HCT116 (cell line): ENCODE data around the gene XPO1. TPM values are rescaled to one million over a fixed set of nuclear protein-coding genes. Genes with fewer than 3 reads are reported as not detected.

Experiments used
- ATAC-seq: fragments of 200-7000 bp; cut with Tn5 transposase; 2 replicates; pipeline ENCODE4 v1.9.1; 2020; ENCODE audit warnings: mild to moderate bottlenecking, moderate library complexity
- BruUV-seq: library from RNA; stranded (reverse); fragments of 400-500 nt; replicated peaks from 2 replicates; lab custom pipeline; 2021; lab: Mats Ljungman, UMichigan
- CTCF ChIA-PET: fragments of 300-600 bp; sonication (Branson Sonifier 250); formaldehyde crosslinking; loops from one replicate; lab custom pipeline; 2021; ENCODE audit warnings: antibody characterized with exemption; lab: Charles Lee
- POLR2A ChIA-PET: fragments of 300-600, 350-600 bp; sonication (Branson Sonifier 250); formaldehyde crosslinking; loops from one replicate; lab custom pipeline; 2021; ENCODE audit warnings: antibody characterized with exemption; lab: Charles Lee
- RAD21 ChIA-PET, 2 experiments: fragments of 300-600 bp; sonication (Branson Sonifier 250); formaldehyde crosslinking; loops; one replicate each; lab custom pipeline; 2023; ENCODE audit warnings: low total read pairs in 2 of 2; ENCODE audit not compliant: uncharacterized antibody in 2 of 2, unreplicated experiment in 2 of 2, low non-redundant PET in 1 of 2; lab: Charles Lee
- DNase-seq: peaks from one replicate; pipeline ENCODE4 v3.0.0-alpha.2; 2010; ENCODE audit warnings: low read depth, low spot score
- H2AFZ ChIP-seq: fragments of 200-600 bp; shearing (Covaris generic), sonication (generic); 2 replicates; pipeline ENCODE4 v1.6.1; 2017; ENCODE audit warnings: low read depth, mixed run types, mixed read lengths, antibody characterized with exemption, low read length; ENCODE audit not compliant: poor library complexity, severe bottlenecking
- H3K27ac ChIP-seq: 2 replicates; pipeline ENCODE4 v1.5.1; 2012; ENCODE audit warnings: low read depth, low read length
- H3K27me3 ChIP-seq: fragments of 200-600 bp; sonication (generic); 2 replicates; pipeline ENCODE4 v1.6.1; 2016; ENCODE audit warnings: mixed run types, low read length, mixed read lengths; ENCODE audit not compliant: insufficient read depth
- H3K36me3 ChIP-seq, 2 experiments: fragments of 200-500 bp in 1 of 2; fragments of 200-600 bp in 1 of 2; sonication (Bioruptor generic) in 1 of 2; sonication (generic) in 1 of 2; 2 replicates each; pipeline versions ENCODE4 v1.5.1 to v1.6.1; 2014 to 2016; ENCODE audit warnings: low read length in 2 of 2, inconsistent platforms in 1 of 2, mixed read lengths in 1 of 2, mixed run types in 1 of 2; ENCODE audit not compliant: insufficient read depth in 2 of 2, control insufficient read depth in 1 of 2
- H3K4me1 ChIP-seq, 2 experiments: fragments of 200-600 bp in 1 of 2; sonication (generic) in 1 of 2; 2 replicates each; pipeline versions ENCODE4 v1.5.1 to v1.6.1; 2012 to 2017; ENCODE audit warnings: low read length in 2 of 2, inconsistent platforms in 1 of 2, mild to moderate bottlenecking in 1 of 2, mixed read lengths in 1 of 2, mixed run types in 1 of 2, moderate library complexity in 1 of 2; ENCODE audit not compliant: insufficient read depth in 2 of 2, control insufficient read depth in 1 of 2
- H3K4me2 ChIP-seq: fragments of 200-600 bp; sonication (generic); 2 replicates; pipeline ENCODE4 v1.6.1; 2017; ENCODE audit warnings: mixed run types, low read length, mixed read lengths
- H3K4me3 ChIP-seq, 2 experiments: fragments of 200-600 bp in 1 of 2; sonication (generic) in 1 of 2; replicated peaks in 1 of 2; 2 replicates each; pipeline ENCODE4 v1.5.1; 2011 to 2016; ENCODE audit warnings: low read length in 2 of 2, control low read depth in 1 of 2, low read depth in 1 of 2, mild to moderate bottlenecking in 1 of 2, mixed read lengths in 1 of 2, mixed run types in 1 of 2
- H3K79me2 ChIP-seq: fragments of 200-600 bp; sonication (generic); 2 replicates; pipeline ENCODE4 v1.6.1; 2017; ENCODE audit warnings: mild to moderate bottlenecking, mixed run types, low read length, moderate library complexity, mixed read lengths; ENCODE audit not compliant: insufficient read depth
- H3K9ac ChIP-seq: fragments of 200-600 bp; sonication (generic); 2 replicates; pipeline ENCODE4 v1.6.1; 2016; ENCODE audit warnings: low read length, mixed read lengths
- H3K9me2 ChIP-seq: fragments of 200-600 bp; sonication (generic), shearing (Covaris generic); 2 replicates; pipeline ENCODE4 v1.6.1; 2017; ENCODE audit warnings: mixed run types, mild to moderate bottlenecking, moderate library complexity; ENCODE audit not compliant: insufficient read depth
- H3K9me3 ChIP-seq, 2 experiments: fragments of 200-500 bp in 1 of 2; fragments of 200-600 bp in 1 of 2; sonication (Bioruptor generic) in 1 of 2; sonication (generic) in 1 of 2; 2 replicates each; pipeline ENCODE4 v1.6.1; 2014 to 2017; ENCODE audit warnings: low read length in 2 of 2, mixed read lengths in 2 of 2, inconsistent platforms in 1 of 2, low read depth in 1 of 2, mild to moderate bottlenecking in 1 of 2, mixed run types in 1 of 2, moderate library complexity in 1 of 2; ENCODE audit not compliant: control insufficient read depth in 1 of 2, insufficient read depth in 1 of 2
- H4K20me1 ChIP-seq: fragments of 200-600 bp; sonication (generic), shearing (Covaris generic); 2 replicates; pipeline ENCODE4 v1.6.1; 2017; ENCODE audit warnings: mixed run types, mild to moderate bottlenecking, moderate library complexity; ENCODE audit not compliant: insufficient read depth
- CEBPB ChIP-seq: IDR thresholded peaks from 2 replicates; pipeline ENCODE4 v1.6.1; 2012; ENCODE audit warnings: low read depth
- ELF1 ChIP-seq: IDR thresholded peaks from 2 replicates; pipeline ENCODE4 v1.6.1; 2012; ENCODE audit warnings: low read depth, borderline replicate concordance
- JUND ChIP-seq: IDR thresholded peaks from 2 replicates; pipeline ENCODE4 v1.6.1; 2012
- POLR2A ChIP-seq: IDR thresholded peaks from 2 replicates; pipeline ENCODE4 v1.7.0; 2011; ENCODE audit warnings: borderline replicate concordance; ENCODE audit not compliant: insufficient read depth, insufficient read length; ENCODE audit errors: extremely low read depth
- SP1 ChIP-seq: IDR thresholded peaks from 2 replicates; pipeline ENCODE4 v1.6.1; 2012; ENCODE audit warnings: low read depth
- SRF ChIP-seq: IDR thresholded peaks from 2 replicates; pipeline ENCODE4 v1.6.1; 2012; ENCODE audit warnings: low read depth
- YY1 ChIP-seq: IDR thresholded peaks from 2 replicates; pipeline ENCODE4 v1.6.1; 2011; ENCODE audit warnings: low read length, low read depth, moderate library complexity, mild to moderate bottlenecking; ENCODE audit not compliant: insufficient replicate concordance; ENCODE audit errors: extremely low read depth
- ZNF274 ChIP-seq: fragments of 200-500 bp; sonication (Bioruptor generic); IDR thresholded peaks from 2 replicates; pipeline ENCODE4 v1.6.1; 2014; ENCODE audit warnings: mild to moderate bottlenecking, low read depth, low read length, inconsistent platforms
- intact Hi-C: fragments of 100-400 bp; cut with micrococcal nuclease; formaldehyde crosslinking; loops from 2 replicates; pipeline ENCODE4 v1.10.0; 2022
- total RNA-seq: library from RNA; stranded (reverse); gene quantifications from one replicate; pipeline ENCODE4 v1.2.1, GENCODE V29; 2021; ENCODE audit not compliant: unreplicated experiment
- TF ChIP-seq, protein P1 (sequence below), 3 experiments: fragments of 200-600 bp in 1 of 3; sonication (generic) in 1 of 3; IDR thresholded peaks in 2 of 3; conservative IDR thresholded peaks in 1 of 3; 2 replicates each; pipeline ENCODE4 v1.5.1; 2012 to 2017; ENCODE audit warnings: low read depth in 2 of 3, low read length in 2 of 3, antibody characterized with exemption in 1 of 3, borderline replicate concordance in 1 of 3, control low read depth in 1 of 3, mild to moderate bottlenecking in 1 of 3, mixed read lengths in 1 of 3, mixed run types in 1 of 3, moderate library complexity in 1 of 3; ENCODE audit not compliant: insufficient read depth in 1 of 3
- TF ChIP-seq, protein P2 (sequence below): IDR thresholded peaks from 2 replicates; pipeline ENCODE4 v1.6.1; 2012
- TF ChIP-seq, protein P3 (sequence below): IDR thresholded peaks from 2 replicates; pipeline ENCODE4 v1.6.1; 2012; ENCODE audit warnings: low read depth

Gene XPO1
- total RNA-seq, 1 experiment from 2014 or later = 184 TPM

DNA sequence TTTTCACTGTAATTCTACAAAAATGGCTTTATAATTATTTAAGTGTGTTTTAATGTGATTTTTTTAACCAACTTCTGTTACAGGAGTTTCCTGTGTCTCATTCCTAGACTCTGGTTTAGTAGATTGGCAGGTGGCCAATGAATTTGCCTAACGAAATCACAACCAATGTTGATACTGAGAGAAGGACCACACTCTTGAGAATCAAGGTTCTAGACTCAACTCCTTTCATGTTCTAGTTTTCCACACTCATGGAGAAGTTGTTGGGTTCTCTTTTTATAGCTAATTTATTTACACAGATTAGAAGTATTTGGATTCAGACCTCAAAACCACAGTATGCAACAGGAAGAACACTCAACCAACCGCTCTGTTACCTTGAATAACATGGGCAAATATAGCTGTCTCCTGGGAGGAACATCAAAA lies 44.6 kb downstream of the XPO1 start (continued):
- TF ChIP-seq, protein P1, sequence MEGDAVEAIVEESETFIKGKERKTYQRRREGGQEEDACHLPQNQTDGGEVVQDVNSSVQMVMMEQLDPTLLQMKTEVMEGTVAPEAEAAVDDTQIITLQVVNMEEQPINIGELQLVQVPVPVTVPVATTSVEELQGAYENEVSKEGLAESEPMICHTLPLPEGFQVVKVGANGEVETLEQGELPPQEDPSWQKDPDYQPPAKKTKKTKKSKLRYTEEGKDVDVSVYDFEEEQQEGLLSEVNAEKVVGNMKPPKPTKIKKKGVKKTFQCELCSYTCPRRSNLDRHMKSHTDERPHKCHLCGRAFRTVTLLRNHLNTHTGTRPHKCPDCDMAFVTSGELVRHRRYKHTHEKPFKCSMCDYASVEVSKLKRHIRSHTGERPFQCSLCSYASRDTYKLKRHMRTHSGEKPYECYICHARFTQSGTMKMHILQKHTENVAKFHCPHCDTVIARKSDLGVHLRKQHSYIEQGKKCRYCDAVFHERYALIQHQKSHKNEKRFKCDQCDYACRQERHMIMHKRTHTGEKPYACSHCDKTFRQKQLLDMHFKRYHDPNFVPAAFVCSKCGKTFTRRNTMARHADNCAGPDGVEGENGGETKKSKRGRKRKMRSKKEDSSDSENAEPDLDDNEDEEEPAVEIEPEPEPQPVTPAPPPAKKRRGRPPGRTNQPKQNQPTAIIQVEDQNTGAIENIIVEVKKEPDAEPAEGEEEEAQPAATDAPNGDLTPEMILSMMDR (IDR thresholded peaks at IDR 0.05 in 2 of 3, conservative IDR thresholded peaks at IDR 0.05 in 1 of 3; ENCODE audit: borderline replicate concordance in 1 of 3, insufficient read depth in 1 of 3, low read depth in 2 of 3, low read length in 2 of 3) = no peak
- TF ChIP-seq ELF1 = no peak

DNA sequence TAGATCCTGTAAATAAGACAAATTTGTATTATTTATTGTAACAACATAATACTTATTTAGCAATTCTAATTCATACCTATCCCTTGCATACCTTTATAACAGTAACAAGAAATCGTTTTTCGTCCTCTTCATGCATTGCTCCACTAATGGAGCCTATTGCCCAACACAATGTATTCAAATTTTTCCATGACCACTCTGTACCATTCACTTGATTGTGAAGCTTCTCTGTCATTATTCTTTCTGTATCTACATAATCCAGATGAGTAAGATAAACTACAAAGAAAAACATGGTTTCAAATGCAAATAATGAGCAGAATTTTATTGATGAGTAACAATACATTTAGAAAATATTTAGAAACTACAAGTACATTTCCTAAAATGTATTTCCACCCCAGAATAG lies 45.7 kb downstream of the XPO1 start:
- H3K79me2 ChIP-seq = peaks cover 92% of the 10 kb centered on the region
- POLR2A ChIA-PET = no interaction called here
- no peaks in the 10 kb centered on the region for H3K4me1 ChIP-seq
- intact Hi-C loops = no loop called here
- no peak for ATAC-seq
- TF ChIP-seq SRF (no peak), SP1 (no peak), YY1 (no peak), ZNF274 (no peak), POLR2A (no peak), CEBPB (no peak), JUND (no peak)
- TF ChIP-seq, protein P1 (IDR thresholded peaks at IDR 0.05 in 2 of 3, conservative IDR thresholded peaks at IDR 0.05 in 1 of 3; ENCODE audit: borderline replicate concordance in 1 of 3, insufficient read depth in 1 of 3, low read depth in 2 of 3, low read length in 2 of 3) = no peak
- TF ChIP-seq, protein P2, sequence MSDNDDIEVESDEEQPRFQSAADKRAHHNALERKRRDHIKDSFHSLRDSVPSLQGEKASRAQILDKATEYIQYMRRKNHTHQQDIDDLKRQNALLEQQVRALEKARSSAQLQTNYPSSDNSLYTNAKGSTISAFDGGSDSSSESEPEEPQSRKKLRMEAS = no peak
- TF ChIP-seq, protein P3, sequence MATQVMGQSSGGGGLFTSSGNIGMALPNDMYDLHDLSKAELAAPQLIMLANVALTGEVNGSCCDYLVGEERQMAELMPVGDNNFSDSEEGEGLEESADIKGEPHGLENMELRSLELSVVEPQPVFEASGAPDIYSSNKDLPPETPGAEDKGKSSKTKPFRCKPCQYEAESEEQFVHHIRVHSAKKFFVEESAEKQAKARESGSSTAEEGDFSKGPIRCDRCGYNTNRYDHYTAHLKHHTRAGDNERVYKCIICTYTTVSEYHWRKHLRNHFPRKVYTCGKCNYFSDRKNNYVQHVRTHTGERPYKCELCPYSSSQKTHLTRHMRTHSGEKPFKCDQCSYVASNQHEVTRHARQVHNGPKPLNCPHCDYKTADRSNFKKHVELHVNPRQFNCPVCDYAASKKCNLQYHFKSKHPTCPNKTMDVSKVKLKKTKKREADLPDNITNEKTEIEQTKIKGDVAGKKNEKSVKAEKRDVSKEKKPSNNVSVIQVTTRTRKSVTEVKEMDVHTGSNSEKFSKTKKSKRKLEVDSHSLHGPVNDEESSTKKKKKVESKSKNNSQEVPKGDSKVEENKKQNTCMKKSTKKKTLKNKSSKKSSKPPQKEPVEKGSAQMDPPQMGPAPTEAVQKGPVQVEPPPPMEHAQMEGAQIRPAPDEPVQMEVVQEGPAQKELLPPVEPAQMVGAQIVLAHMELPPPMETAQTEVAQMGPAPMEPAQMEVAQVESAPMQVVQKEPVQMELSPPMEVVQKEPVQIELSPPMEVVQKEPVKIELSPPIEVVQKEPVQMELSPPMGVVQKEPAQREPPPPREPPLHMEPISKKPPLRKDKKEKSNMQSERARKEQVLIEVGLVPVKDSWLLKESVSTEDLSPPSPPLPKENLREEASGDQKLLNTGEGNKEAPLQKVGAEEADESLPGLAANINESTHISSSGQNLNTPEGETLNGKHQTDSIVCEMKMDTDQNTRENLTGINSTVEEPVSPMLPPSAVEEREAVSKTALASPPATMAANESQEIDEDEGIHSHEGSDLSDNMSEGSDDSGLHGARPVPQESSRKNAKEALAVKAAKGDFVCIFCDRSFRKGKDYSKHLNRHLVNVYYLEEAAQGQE = no peak
- H3K9ac ChIP-seq = no peak overlapping the region
- no peak overlapping the region for H3K27ac ChIP-seq
- CTCF ChIA-PET = no interaction called here
- no peaks in the 10 kb centered on the region for H3K27me3 ChIP-seq
- H4K20me1 ChIP-seq = peaks cover 17% of the 10 kb centered on the region; the same call in 1 of the 2 replicates
- RAD21 ChIA-PET = no interaction called here
- no peak overlapping the region for H3K4me3 ChIP-seq
- no peaks in the 10 kb centered on the region for H3K9me3 ChIP-seq
- no peak overlapping the region for H3K4me2 ChIP-seq
- H3K36me3 ChIP-seq = peaks cover 69 to 75% of the 10 kb centered on the region in 2 experiments
- H2AFZ ChIP-seq = no peak overlapping the region
- no peaks in the 10 kb centered on the region for H3K9me2 ChIP-seq
- no peak for DNase-seq
- no TSS peak for BruUV-seq
